ENCODE measurements around the gene MAML1. TPM values are rescaled to one million over a fixed set of nuclear protein-coding genes. Genes with fewer than 3 reads are reported as not detected.

Gene MAML1
- total RNA-seq, 1 donor from 2014 or later = 59.1 TPM

DNA sequence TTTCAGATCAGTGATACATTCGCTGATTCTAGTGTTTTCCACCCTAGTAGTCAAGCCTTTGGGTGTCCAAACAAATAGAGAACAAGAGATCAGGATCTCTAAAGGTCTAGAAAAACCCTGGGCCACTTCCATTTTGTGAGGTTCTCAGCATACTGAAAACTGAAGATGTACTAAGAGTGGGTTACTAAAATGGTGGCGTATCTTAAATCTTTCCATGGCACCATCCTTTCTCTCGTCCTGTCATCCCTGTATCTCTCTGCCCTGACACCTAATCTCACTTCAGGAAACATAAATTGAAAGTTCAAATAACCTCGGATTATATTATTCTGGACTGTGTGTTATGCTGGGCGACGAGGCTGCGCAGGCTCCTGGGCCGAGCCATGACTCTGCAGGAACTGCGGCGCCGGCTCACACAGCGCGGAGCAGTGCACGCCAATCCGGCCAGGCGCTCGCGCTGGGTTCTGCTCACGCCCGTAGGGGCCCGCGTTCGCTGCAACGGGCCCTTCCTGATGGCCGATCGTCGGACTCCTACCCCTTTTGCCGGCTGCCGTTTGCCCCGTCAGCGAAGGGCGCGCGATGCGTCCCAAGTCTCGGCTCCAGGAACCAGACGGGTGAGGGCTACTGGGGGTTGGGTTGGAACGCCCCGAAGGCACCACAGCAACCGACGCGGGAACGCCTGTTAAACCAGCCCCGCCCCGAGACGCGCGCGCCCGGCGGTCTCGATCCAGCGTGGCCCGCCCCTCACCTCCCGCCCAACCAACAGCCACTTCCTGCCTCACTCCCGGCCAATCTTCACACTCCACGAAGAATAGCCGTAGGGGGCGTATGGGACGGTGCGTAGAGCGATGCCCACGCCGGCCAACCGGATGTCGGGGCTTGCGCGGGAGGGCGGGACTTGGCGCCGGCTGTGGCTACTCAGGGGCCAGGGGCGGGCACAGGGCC, 34.4 kb upstream of the MAML1 start:
- DNase-seq (ENCODE audit: low read depth, low spot score) = peak; percentile 97
- no peaks in the 10 kb centered on the region for H3K9me3 Mint-ChIP-seq
- H3K27ac Mint-ChIP-seq (ENCODE audit: unreplicated experiment) = peak overlapping the region; percentile 100
- H3K27me3 Mint-ChIP-seq (ENCODE audit: low read depth) = no peaks in the 10 kb centered on the region
- H3K4me1 Mint-ChIP-seq = peaks cover 36% of the 10 kb centered on the region
- peak overlapping the region; percentile 100 for H3K4me3 Mint-ChIP-seq
- peaks cover 4% of the 10 kb centered on the region for H3K36me3 Mint-ChIP-seq (ENCODE audit: low read depth)
- TF ChIP-seq, protein P1, sequence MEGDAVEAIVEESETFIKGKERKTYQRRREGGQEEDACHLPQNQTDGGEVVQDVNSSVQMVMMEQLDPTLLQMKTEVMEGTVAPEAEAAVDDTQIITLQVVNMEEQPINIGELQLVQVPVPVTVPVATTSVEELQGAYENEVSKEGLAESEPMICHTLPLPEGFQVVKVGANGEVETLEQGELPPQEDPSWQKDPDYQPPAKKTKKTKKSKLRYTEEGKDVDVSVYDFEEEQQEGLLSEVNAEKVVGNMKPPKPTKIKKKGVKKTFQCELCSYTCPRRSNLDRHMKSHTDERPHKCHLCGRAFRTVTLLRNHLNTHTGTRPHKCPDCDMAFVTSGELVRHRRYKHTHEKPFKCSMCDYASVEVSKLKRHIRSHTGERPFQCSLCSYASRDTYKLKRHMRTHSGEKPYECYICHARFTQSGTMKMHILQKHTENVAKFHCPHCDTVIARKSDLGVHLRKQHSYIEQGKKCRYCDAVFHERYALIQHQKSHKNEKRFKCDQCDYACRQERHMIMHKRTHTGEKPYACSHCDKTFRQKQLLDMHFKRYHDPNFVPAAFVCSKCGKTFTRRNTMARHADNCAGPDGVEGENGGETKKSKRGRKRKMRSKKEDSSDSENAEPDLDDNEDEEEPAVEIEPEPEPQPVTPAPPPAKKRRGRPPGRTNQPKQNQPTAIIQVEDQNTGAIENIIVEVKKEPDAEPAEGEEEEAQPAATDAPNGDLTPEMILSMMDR (conservative IDR thresholded peaks at IDR 0.05) = no peak

- peak within 1 kb of the TSS; percentile 100 for H3K4me3 Mint-ChIP-seq
These were observed 33.5 kb upstream of the MAML1 start, which contains the start of gene CANX for GRCh38 chr5:179698935-179699615. TSS of gene CANX (plus strand) at chr5:179698967. CDS start at chr5:179705682, 6,715 bp downstream.

GRCh38 chr5:179699616-179700237, 32.9 kb upstream of the MAML1 start:
- H3K4me3 Mint-ChIP-seq = peak overlapping the region; percentile 100
- TF ChIP-seq, protein P1 (conservative IDR thresholded peaks at IDR 0.05) = no peak
- peaks cover 37% of the 10 kb centered on the region for H3K4me1 Mint-ChIP-seq
- no peaks in the 10 kb centered on the region for H3K9me3 Mint-ChIP-seq
- H3K27me3 Mint-ChIP-seq (ENCODE audit: low read depth) = no peaks in the 10 kb centered on the region
- H3K27ac Mint-ChIP-seq (ENCODE audit: unreplicated experiment) = peak overlapping the region; percentile 99
- no peak for DNase-seq (ENCODE audit: low read depth, low spot score)
- peaks cover 13% of the 10 kb centered on the region for H3K36me3 Mint-ChIP-seq (ENCODE audit: low read depth)

More at GRCh38 chr5:179698935-179699615, 33.5 kb upstream of the MAML1 start, which contains the start of gene CANX:
- H3K4me1 Mint-ChIP-seq = peaks cover 42% of the 10 kb centered on the region
- peak within 1 kb of the TSS; percentile 100 for H3K27ac Mint-ChIP-seq (ENCODE audit: unreplicated experiment)
- DNase-seq (ENCODE audit: low read depth, low spot score) = no peak
- no peaks in the 10 kb centered on the region for H3K9me3 Mint-ChIP-seq
- TF ChIP-seq, protein P1 (conservative IDR thresholded peaks at IDR 0.05) = no peak
- H3K27me3 Mint-ChIP-seq (ENCODE audit: low read depth) = no peaks in the 10 kb centered on the region
- peaks cover 12% of the 10 kb centered on the region for H3K36me3 Mint-ChIP-seq (ENCODE audit: low read depth)

GRCh38 chr5:179700401-179700918, 32.2 kb upstream of the MAML1 start:
- Mint-ChIP-seq H3K27ac (ENCODE audit: unreplicated experiment) (no peak overlapping the region), H3K4me3 (peak overlapping the region; percentile 100), H3K27me3 (ENCODE audit: low read depth) (no peaks in the 10 kb centered on the region), H3K4me1 (peaks cover 42% of the 10 kb centered on the region), H3K9me3 (no peaks in the 10 kb centered on the region), H3K36me3 (ENCODE audit: low read depth) (peaks cover 14% of the 10 kb centered on the region)
- TF ChIP-seq, protein P1 (conservative IDR thresholded peaks at IDR 0.05) = no peak
- DNase-seq (ENCODE audit: low read depth, low spot score) = no peak

- H3K9me3 Mint-ChIP-seq = no peaks in the 10 kb centered on the region
- H3K27me3 Mint-ChIP-seq (ENCODE audit: low read depth) = no peaks in the 10 kb centered on the region
- peaks cover 19% of the 10 kb centered on the region for H3K36me3 Mint-ChIP-seq (ENCODE audit: low read depth)
- no peak for DNase-seq (ENCODE audit: low read depth, low spot score)
- H3K4me3 Mint-ChIP-seq = no peak overlapping the region
- no peak overlapping the region for H3K27ac Mint-ChIP-seq (ENCODE audit: unreplicated experiment)
- H3K4me1 Mint-ChIP-seq = no peaks in the 10 kb centered on the region
- TF ChIP-seq, protein P1 (conservative IDR thresholded peaks at IDR 0.05) = no peak
These were observed 16.3 kb upstream of the MAML1 start for GRCh38 chr5:179716286-179716685.
